Subcutaneous preadipocyte (primary cell): ENCODE measurements around the gene CXCL13. TPM values are rescaled to one million over a fixed set of nuclear protein-coding genes. Genes with fewer than 3 reads are reported as not detected.

ENCODE experiments used
- total RNA-seq: library from RNA; depleted of rRNA; stranded (reverse); fragments of >200 nt; gene quantifications from 2 replicates; pipeline ENCODE4 v1.2.3, GENCODE V29; 2012

The CXCL13 gene
- not detected in 2 replicates for total RNA-seq

GRCh38 chr4:77605210-77605902 lies at the start of gene CXCL13:
Gene CXCL13, plus strand, starts transcription at chr4:77605820. Its CDS starts 46 bp downstream, at chr4:77605866.

Other genes with a start within 250 kb of the CXCL13 start
- 10.3 and 11.7 TPM in 2 replicates for gene CNOT6L, start 213.5 kb downstream of the CXCL13 start, total RNA-seq